HEK293 (cell line): Measurements from ENCODE around the gene ELL3.
A peak's percentile ranks its signal among the peaks of the same experiment; 100 is the strongest.

Source experiments
- ATF2 ChIP-seq: fragments of 450-650 bp; formaldehyde crosslinking; IDR thresholded peaks from 2 replicates; pipeline ENCODE4 v1.5.1; 2016; ENCODE audit warnings: missing biosample characterization, missing genetic modification characterization, low read depth
- HOXC10 ChIP-seq: sonication (generic); formaldehyde crosslinking; IDR thresholded peaks from 2 replicates; pipeline ENCODE4 v1.8.1; 2023; ENCODE audit warnings: mild to moderate bottlenecking, missing genetic modification reagents
- KLF10 ChIP-seq: fragments of 450-650 bp; IDR thresholded peaks from 2 replicates; pipeline ENCODE4 v1.5.1; 2018; ENCODE audit warnings: missing biosample characterization, mild to moderate bottlenecking, missing genetic modification characterization
- KLF8 ChIP-seq: fragments of 450-650 bp; formaldehyde crosslinking; IDR thresholded peaks from 2 replicates; pipeline ENCODE4 v1.5.1; 2016; ENCODE audit warnings: missing biosample characterization, missing genetic modification characterization
- MEIS1 ChIP-seq: sonication (generic); formaldehyde crosslinking; IDR thresholded peaks from 2 replicates; pipeline ENCODE4 v1.8.1; 2022; ENCODE audit warnings: missing genetic modification reagents, mild to moderate bottlenecking, borderline replicate concordance
- OVOL3 ChIP-seq: fragments of 450-650 bp; formaldehyde crosslinking; IDR thresholded peaks from 2 replicates; pipeline ENCODE4 v1.5.1; 2016; ENCODE audit warnings: missing biosample characterization, missing genetic modification characterization
- RBAK ChIP-seq: fragments of 450-650 bp; formaldehyde crosslinking; IDR thresholded peaks from 2 replicates; pipeline ENCODE4 v1.5.1; 2016; ENCODE audit warnings: missing biosample characterization, missing genetic modification characterization
- TCF7L2 ChIP-seq: IDR thresholded peaks from 2 replicates; pipeline ENCODE4 v1.6.1; 2011; ENCODE audit warnings: low read depth, mild to moderate bottlenecking, inconsistent platforms, low read length, moderate library complexity, borderline replicate concordance
- TRIM28 ChIP-seq: IDR thresholded peaks from 2 replicates; pipeline ENCODE4 v1.6.1; 2011; ENCODE audit warnings: low read length, control low read depth, borderline replicate concordance
- WT1 ChIP-seq: fragments of 450-650 bp; formaldehyde crosslinking; IDR thresholded peaks from 2 replicates; pipeline ENCODE4 v1.5.1; 2016; ENCODE audit warnings: missing biosample characterization, missing genetic modification characterization
- ZBTB26 ChIP-seq: fragments of 450-650 bp; formaldehyde crosslinking; optimal IDR thresholded peaks from 2 replicates; pipeline ENCODE3; 2016; ENCODE audit warnings: missing biosample characterization, mild to moderate bottlenecking, missing genetic modification characterization
- ZBTB6 ChIP-seq: fragments of 450-650 bp; formaldehyde crosslinking; IDR thresholded peaks from 2 replicates; pipeline ENCODE4 v1.5.1; 2017; ENCODE audit warnings: missing biosample characterization, missing genetic modification characterization
- ZNF10 ChIP-seq: fragments of 450-650 bp; formaldehyde crosslinking; IDR thresholded peaks from 2 replicates; pipeline ENCODE4 v1.5.1; 2017; ENCODE audit warnings: missing biosample characterization, missing genetic modification characterization
- ZNF184 ChIP-seq: fragments of 450-650 bp; IDR thresholded peaks from 2 replicates; pipeline ENCODE4 v1.5.1; 2018; ENCODE audit warnings: missing biosample characterization, mild to moderate bottlenecking, missing genetic modification characterization
- ZNF202 ChIP-seq: fragments of 450-650 bp; formaldehyde crosslinking; IDR thresholded peaks from 2 replicates; pipeline ENCODE4 v1.5.1; 2016; ENCODE audit warnings: missing biosample characterization, missing genetic modification characterization, borderline replicate concordance
- ZNF239 ChIP-seq: fragments of 450-650 bp; formaldehyde crosslinking; IDR thresholded peaks from 2 replicates; pipeline ENCODE4 v1.5.1; 2016; ENCODE audit warnings: missing biosample characterization, missing genetic modification characterization
- ZNF274 ChIP-seq, 2 experiments: fragments of 200-500 bp in 1 of 2; fragments of 450-650 bp in 1 of 2; sonication (Bioruptor generic) in 1 of 2; formaldehyde crosslinking in 1 of 2; IDR thresholded peaks; 2 replicates each; pipeline versions ENCODE4 v1.5.1 to v1.6.1; 2014 to 2016; ENCODE audit warnings: borderline replicate concordance in 1 of 2, inconsistent platforms in 1 of 2, low read length in 1 of 2, missing biosample characterization in 1 of 2, missing genetic modification characterization in 1 of 2
- ZNF335 ChIP-seq: fragments of 450-650 bp; formaldehyde crosslinking; conservative IDR thresholded peaks from 2 replicates; pipeline ENCODE4 v1.5.1; 2016; ENCODE audit warnings: missing biosample characterization, missing genetic modification characterization
- ZNF362 ChIP-seq: fragments of 450-650 bp; formaldehyde crosslinking; IDR thresholded peaks from 2 replicates; pipeline ENCODE4 v1.5.1; 2016; ENCODE audit warnings: missing biosample characterization, missing genetic modification characterization
- ZNF37A ChIP-seq: fragments of 450-650 bp; IDR thresholded peaks from 2 replicates; pipeline ENCODE4 v1.5.1; 2018; ENCODE audit warnings: missing biosample characterization, missing genetic modification characterization
- ZNF416 ChIP-seq: fragments of 450-650 bp; formaldehyde crosslinking; IDR thresholded peaks from 2 replicates; pipeline ENCODE4 v1.5.1; 2016; ENCODE audit warnings: missing biosample characterization, missing genetic modification characterization
- ZNF514 ChIP-seq: fragments of 450-650 bp; formaldehyde crosslinking; IDR thresholded peaks from 2 replicates; pipeline ENCODE4 v1.5.1; 2016; ENCODE audit warnings: missing biosample characterization, missing genetic modification characterization
- ZNF518A ChIP-seq: fragments of 450-650 bp; formaldehyde crosslinking; conservative IDR thresholded peaks from 2 replicates; pipeline ENCODE4 v1.5.1; 2016; ENCODE audit warnings: low read depth, missing biosample characterization, missing genetic modification characterization
- ZNF555 ChIP-seq: fragments of 450-650 bp; formaldehyde crosslinking; conservative IDR thresholded peaks from 2 replicates; pipeline ENCODE4 v1.5.1; 2017; ENCODE audit warnings: missing biosample characterization, mild to moderate bottlenecking, missing genetic modification characterization, inconsistent platforms
- ZNF600 ChIP-seq: fragments of 450-650 bp; formaldehyde crosslinking; IDR thresholded peaks from 2 replicates; pipeline ENCODE4 v1.5.1; 2016; ENCODE audit warnings: missing biosample characterization, missing genetic modification characterization
- ZNF624 ChIP-seq: fragments of 450-650 bp; formaldehyde crosslinking; IDR thresholded peaks from 2 replicates; pipeline ENCODE4 v1.5.1; 2017; ENCODE audit warnings: missing biosample characterization, missing genetic modification characterization
- ZNF626 ChIP-seq: fragments of 450-650 bp; sonication (Bioruptor Pico); formaldehyde crosslinking; IDR thresholded peaks from 2 replicates; pipeline ENCODE4 v1.5.1; 2018; ENCODE audit warnings: missing biosample characterization, missing genetic modification characterization, inconsistent platforms
- ZNF670 ChIP-seq: fragments of 450-650 bp; formaldehyde crosslinking; IDR thresholded peaks from 2 replicates; pipeline ENCODE4 v1.5.1; 2016; ENCODE audit warnings: missing biosample characterization, missing genetic modification characterization, low read depth
- ZNF701 ChIP-seq: fragments of 450-650 bp; formaldehyde crosslinking; IDR thresholded peaks from 2 replicates; pipeline ENCODE4 v1.5.1; 2016; ENCODE audit warnings: missing biosample characterization, missing genetic modification characterization
- ZNF704 ChIP-seq: fragments of 450-650 bp; formaldehyde crosslinking; IDR thresholded peaks from 2 replicates; pipeline ENCODE4 v1.5.1; 2016; ENCODE audit warnings: missing biosample characterization, missing genetic modification characterization

The ELL3 gene

GRCh38 chr15:43777267-43777914 is 625 bp upstream of the ELL3 start (continued):
- no peak for TF ChIP-seq WT1 (tag by site-specific recombination)
- no peak for TF ChIP-seq ZNF202
- TF ChIP-seq ATF2: no peak
- TF ChIP-seq ZNF362 (tag by site-specific recombination): no peak
- TF ChIP-seq ZNF704 (tag by site-specific recombination): no peak
- peak; percentile 82 for TF ChIP-seq ZNF600
- peak; percentile 37 for TF ChIP-seq ZBTB26 (tag by site-specific recombination)
- TF ChIP-seq ZNF335: peak; percentile 86
- no peak for TF ChIP-seq ZNF670 (tag by site-specific recombination)
- TF ChIP-seq ZNF514: no peak
- no peak for TF ChIP-seq ZNF184
- TF ChIP-seq KLF10: no peak
- no peak for TF ChIP-seq ZNF10 (tag by site-specific recombination)
- no peak for TF ChIP-seq ZNF239
- no peak for TF ChIP-seq ZNF626 (tag by site-specific recombination)
- no peak for TF ChIP-seq OVOL3 (tag by site-specific recombination)
- no peak for TF ChIP-seq ZNF701 (tag by site-specific recombination)
- no peak for TF ChIP-seq ZBTB6
- no peak for TF ChIP-seq MEIS1 (CRISPR knock-in tag)
- peak; percentile 27; the same call in 1 of the 2 replicates for TF ChIP-seq KLF8 (tag by site-specific recombination)
- no peak for TF ChIP-seq HOXC10 (CRISPR knock-in tag)
- no peak for TF ChIP-seq TRIM28
- no peak for TF ChIP-seq TCF7L2
- TF ChIP-seq ZNF416: no peak
- no peak for TF ChIP-seq ZNF555 (tag by site-specific recombination)
- no peak for TF ChIP-seq ZNF274 (IDR thresholded peaks at IDR 0.05; ENCODE audit: low read length)
- no peak for TF ChIP-seq ZNF274 (tag by site-specific recombination; IDR thresholded peaks at IDR 0.05; ENCODE audit: borderline replicate concordance)
- TF ChIP-seq ZNF624 (tag by site-specific recombination): no peak
- no peak for TF ChIP-seq RBAK
- TF ChIP-seq ZNF37A: no peak
- no peak for TF ChIP-seq ZNF518A (tag by site-specific recombination)
